GM18951 (cell line): ENCODE measurements around the gene HPS1.

Source experiments
- POLR2A ChIP-seq: IDR thresholded peaks from 4 replicates; pipeline ENCODE4 v1.6.1; 2011; ENCODE audit warnings: mild to moderate bottlenecking; ENCODE audit not compliant: insufficient read length, insufficient read depth; ENCODE audit errors: extremely low read depth
- in situ Hi-C: fragments of 300-500 bp; cut with MboI; formaldehyde crosslinking; loops from one replicate; pipeline ENCODE4 v1.12.0; 2022; ENCODE audit warnings: low sequenced_read_pairs, mixed read lengths, inconsistent platforms; ENCODE audit not compliant: unreplicated experiment

Gene HPS1

DNA sequence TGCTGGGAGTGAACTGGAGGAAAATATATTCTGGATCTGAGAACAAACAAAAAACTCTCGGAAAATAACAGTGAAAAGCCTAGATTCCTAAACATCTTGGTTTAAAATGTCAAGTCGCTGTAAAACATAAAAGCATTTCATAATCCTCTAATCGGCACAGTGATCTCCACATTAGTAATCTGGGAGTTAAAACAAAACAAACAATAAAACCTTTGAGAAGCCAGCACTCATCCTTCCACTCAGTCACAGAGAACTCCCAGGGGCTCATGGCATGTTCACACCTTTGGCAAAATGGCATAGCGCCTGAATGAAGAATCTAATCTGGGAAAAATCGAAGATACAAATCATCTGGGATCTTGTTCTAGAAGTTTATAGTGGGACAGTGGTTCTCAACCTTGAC is 24.1 kb upstream of the HPS1 start:
- in situ Hi-C loops, result loop anchor here (25.0 kb wide), 1 partner anchor 766 kb away; the partner anchor contains the start of gene HPSE2
- no peak for TF ChIP-seq POLR2A

DNA sequence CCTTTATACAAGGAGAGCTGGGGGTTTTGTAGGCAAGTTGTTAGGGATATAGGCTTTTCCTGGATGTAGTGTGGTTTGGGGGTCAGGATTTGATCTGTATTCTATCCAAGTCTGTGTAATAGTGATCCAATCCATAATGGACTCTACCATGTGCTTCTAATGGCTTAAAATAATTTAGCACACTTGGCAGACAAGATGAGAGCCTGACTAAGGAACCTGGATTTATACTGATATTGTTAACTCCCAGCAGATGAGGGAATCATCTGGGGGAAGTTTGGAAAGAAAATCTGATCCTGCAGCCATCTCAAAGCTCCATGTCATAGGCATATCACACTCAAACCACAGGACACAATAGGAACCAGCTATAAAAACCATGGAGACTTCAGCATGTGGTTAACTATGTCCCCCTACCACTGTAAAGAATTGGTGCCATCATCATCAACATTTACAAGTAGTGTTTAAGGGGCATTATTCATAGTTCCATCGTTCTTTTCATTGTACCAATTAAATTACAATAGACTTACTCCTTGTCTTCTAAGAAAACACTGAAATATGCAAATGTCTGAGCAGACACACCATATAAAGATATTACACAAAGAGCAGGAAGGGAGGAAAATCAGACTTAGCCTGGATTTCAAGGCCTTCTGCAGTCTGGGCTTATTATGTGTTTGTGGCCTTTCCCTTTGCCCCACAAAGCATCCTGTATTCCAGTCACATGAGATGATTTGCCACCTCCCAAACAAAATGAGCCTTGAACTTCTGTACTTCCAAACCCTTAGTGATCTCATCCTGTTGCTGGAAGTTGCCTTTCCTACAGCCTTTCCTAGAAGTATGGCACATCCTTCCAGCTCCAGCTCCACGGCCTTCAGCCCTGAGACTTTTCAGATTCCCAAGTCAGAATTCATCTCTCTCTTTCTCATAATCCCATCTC is 22.5 kb upstream of the HPS1 start:
- TF ChIP-seq POLR2A, result no peak
- in situ Hi-C loops, result loop anchor here (10.0 to 25.0 kb wide), 2 partner anchors 196 to 768 kb away; partner anchors contain the start of gene HPSE2

DNA sequence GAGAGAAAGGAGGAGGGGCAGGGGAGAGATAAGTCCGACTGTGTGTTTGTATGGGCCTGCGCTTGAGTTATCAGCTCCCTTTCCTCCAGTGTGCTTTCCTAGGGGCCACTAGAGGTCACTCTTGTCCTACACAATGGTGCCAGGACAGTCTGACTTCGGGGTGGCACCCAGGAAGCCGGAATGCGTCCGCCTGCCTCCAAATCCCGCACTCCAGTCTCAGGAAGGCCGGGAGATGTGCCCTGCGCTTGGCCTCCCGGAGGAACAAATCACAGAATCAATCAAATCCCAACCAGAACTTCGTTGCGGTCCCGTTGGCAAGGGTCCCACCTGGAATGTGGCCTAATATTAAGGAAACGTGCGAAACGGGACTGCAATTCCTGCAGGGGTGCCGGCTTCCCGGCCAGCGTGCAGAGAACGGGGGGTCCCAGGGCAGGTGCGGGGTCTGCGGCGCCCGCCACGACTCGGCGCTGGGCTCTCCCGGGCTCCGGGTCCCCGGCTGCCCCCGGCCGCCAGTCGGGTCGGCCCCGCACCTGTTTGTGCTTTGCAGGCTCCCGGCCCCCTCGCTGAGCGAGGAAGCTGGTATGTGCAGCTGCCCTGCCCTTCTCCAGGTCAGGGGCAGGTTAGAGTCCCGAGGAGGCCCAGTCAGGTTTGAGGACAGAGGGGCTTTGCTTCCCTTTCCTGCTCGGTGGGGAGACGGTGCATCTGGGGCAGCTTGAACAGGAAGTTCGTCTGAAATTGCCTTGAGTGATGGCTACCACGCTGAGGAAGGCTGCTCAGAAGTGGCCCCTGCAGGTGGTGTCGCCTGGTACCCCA is 21.0 kb upstream of the HPS1 start:
- in situ Hi-C loops, result loop anchor here (10.0 to 25.0 kb wide), 2 partner anchors 197 to 770 kb away; partner anchors contain the start of gene HPSE2
- TF ChIP-seq POLR2A, result no peak

DNA sequence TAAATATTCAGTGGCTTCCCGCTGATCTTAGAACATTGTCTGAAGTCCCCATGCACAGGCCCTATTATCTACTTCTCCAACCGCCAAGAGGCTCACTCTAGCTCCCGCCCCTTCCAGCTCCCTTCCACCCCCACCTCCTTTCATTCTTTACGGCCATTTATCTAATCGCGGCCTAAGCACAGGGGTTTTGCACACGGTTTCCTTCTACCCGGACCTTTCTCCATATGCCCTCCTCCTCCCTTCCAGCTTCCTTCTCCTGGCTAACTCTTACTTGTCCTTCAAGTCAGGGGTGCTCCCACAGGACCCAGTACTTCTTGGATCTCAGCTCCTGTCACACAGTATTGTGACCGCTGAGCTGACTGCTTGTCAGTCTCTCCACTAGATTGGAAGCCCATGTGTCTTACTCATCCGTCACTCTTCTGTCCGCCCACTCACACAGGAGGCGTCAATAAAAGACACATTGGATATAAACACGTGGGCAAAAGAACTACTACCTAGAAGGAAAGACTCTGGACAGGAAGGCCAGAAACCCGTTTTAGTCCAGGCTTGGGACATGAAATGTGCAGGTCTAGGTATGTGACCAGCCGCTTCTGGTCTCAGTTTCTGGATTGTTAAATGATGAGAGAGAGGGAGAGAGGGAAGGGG is 20.2 kb upstream of the HPS1 start:
- TF ChIP-seq POLR2A, result no peak
- in situ Hi-C loops, result loop anchor here (10.0 to 25.0 kb wide), 2 partner anchors 198 to 770 kb away; partner anchors contain the start of gene HPSE2

DNA sequence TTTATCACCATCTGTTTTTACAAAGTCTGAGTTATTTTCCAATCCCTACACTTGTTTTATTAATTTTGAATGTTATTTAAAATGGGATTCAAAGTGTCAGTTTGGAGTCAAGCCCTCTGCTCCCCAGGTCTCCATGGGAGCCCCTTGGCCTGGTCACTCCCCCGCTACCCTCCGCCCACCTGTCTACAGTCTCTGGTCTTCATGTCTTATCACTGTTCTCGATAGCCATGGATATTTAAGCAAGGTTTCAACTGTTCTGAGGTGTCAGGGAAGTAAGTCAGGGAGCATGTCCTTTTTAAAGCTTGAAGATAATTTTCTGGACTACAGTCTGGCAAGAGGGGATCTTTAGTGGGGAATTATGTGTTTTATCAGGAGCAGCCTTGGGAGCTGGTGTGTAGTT is 19.1 kb upstream of the HPS1 start:
- TF ChIP-seq POLR2A, result no peak
- in situ Hi-C loops, result loop anchor here (10.0 to 25.0 kb wide), 2 partner anchors 199 to 771 kb away; partner anchors contain the start of gene HPSE2

DNA sequence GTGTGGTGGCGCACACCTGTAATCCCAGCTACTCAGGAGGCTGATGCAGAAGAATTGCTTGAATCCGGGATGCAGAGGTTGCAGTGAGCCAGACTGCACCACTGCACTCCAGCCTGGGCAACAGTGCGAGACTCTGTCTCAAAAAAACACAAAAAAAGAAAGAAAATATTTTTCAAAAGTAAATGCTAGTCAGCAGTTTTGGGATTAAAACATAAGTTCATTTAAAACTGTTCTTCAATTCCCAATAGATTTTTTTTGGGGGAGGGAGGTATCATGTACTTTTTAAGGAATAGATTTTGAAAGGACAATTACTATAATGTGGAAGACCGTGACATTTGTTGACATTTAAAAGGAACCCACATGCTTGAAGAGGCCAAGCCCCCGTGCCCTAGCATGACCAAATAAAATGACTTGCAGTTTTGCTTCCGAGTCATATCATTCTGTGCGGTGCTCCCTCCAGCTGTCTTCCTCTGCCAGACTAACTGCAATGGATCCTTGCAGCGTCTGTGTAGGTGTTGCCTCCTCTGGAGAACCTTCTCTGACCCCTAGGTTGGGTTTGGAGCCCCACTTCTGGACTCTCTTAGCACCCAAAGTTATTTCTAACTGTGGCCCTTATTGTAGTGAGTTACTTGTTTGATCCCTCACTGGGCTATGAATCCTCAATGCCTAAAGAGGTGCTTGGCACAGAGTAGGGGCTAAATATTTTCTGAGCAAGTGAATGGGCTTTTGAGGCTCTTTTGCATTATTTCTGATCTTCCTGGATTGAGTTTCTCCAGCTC is 17.4 kb upstream of the HPS1 start:
- in situ Hi-C loops, result loop anchor here (10.0 to 25.0 kb wide), 2 partner anchors 201 to 773 kb away; partner anchors contain the start of gene HPSE2
- no peak for TF ChIP-seq POLR2A

DNA sequence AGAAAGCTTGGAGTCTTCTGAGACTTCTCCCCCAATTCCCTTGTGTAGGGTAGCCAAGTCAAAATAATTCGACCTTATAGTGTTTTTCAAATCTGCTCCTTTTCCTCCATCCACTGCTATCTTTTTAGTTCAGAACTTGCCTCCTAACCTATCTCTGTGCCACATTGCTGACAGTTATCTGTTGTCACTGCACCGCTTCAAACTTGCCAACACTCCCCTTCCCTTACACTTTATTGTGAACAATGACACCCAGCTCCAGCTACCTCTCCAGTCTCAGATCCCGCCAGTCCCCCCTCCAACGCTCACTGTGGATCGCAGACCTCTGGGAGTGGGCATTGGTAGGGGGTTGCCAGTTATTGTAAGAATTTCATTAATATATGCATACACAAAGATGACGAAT is 16.3 kb upstream of the HPS1 start:
- in situ Hi-C loops, result loop anchor here (10.0 to 25.0 kb wide), 2 partner anchors 202 to 774 kb away; partner anchors contain the start of gene HPSE2

DNA sequence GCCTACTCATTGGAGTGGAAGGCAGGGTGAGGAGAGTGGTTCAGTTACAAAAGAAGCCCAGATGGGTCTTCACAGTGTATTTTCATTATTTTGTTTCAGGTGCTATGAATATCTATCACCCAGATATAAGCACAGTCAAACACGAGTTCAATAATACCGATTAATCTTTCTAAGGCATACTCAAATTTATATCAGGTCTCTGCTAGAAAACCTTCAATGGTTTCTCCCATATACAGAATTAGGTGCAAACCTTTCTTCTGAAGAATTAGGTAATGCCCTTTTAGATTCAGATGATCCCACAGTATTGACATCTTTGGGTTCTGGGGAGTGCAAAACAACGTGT is 14.7 kb upstream of the HPS1 start:
- in situ Hi-C loops, result loop anchor here (10.0 to 25.0 kb wide), 2 partner anchors 203 to 776 kb away; partner anchors contain the start of gene HPSE2
- TF ChIP-seq POLR2A, result no peak

More for the DNA sequence above, 16.3 kb upstream of the HPS1 start:
- no peak for TF ChIP-seq POLR2A

DNA sequence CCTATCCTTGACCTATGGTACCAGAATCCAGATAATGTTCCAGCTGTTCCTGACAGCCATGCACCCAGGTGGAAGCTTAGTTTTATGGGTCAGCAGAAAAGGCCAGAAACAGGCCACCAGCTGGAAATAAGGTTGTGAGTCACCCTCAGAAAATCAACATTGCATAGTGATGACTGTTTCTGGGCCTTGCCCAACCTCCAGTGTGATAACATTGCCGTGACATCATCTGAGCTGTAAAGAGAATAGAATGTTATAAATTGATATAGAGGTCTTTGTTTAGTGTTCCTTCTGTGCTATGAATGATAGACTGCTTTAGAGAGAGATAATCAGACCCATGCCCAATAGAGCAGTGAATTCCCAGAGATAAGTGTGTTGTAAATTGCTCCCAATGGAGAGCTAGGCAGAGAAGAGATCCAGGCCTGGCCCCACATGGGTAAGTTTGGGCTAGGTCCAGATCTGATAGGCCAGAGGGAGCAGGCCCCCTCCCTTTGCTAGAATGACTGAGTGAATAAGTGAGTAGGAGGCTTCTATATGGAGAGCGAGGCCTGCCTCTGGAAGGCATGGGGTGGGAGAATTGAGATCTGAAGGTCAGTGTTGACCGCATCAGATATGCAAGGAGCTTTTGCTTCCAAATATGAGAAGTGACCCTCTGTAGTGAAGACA is 14.2 kb upstream of the HPS1 start:
- in situ Hi-C loops, result loop anchor here (10.0 to 25.0 kb wide), 2 partner anchors 204 to 776 kb away; partner anchors contain the start of gene HPSE2
- TF ChIP-seq POLR2A, result no peak

DNA sequence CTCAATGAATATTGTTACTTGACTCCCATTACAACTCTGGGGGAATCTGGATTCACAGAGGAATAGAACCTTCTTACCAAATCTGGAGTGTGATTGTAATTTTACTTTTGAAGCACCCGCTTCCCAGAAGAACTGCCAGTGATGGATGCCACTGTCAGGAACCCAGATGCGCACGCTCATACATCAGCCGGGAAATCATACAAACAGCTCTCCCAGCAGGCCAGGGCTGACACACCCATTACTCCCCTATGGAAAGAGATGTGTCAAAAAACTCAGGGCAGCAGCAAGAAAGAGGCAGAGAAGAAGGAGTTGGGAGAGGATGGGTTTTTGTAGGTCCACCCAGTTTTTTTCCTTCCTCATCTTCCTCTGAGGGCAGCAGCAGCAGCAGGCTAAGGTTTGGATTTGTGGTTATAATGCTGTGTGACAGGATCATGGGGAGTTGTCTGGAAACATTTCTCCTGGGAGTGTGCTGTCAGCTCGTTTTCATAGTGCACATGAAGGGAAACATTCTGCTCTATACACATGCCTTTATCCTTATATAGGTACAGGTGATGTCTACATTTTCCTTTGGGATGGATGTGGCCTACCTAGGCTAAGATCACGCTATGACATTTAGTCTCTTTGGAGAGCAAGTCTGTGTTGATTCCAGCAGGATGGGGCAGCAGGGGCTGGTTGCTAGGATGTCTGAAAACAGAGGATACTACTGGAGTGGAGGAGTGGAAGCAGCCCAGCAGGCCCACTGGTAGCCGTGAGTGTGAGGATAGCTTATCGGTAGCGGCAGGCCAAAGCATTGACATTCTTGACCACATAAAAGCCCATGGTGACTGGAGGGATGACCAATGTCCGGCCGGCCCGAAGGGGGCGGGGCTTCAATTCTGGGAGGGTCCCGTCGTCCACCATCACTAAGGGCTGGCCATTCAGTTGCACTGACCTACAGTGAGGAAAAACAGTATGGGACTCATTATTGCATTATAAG is 12.4 kb upstream of the HPS1 start:
- in situ Hi-C loops, result loop anchor here (25.0 kb wide), 1 partner anchor 778 kb away; the partner anchor contains the start of gene HPSE2
- no peak for TF ChIP-seq POLR2A
